H1 (cell line): Measurements from ENCODE around the gene ZBTB7A. TPM values are rescaled to one million over a fixed set of nuclear protein-coding genes. Genes with fewer than 3 reads are reported as not detected.
A peak's percentile ranks its signal among the peaks of the same experiment; 100 is the strongest.

Experiments
- CTCF ChIA-PET: fragments of 300-600 bp; sonication (Branson Sonifier 250); formaldehyde crosslinking; loops from one replicate; lab custom pipeline; 2021; ENCODE audit not compliant: partially characterized antibody; lab: Charles Lee
- POLR2A ChIA-PET: fragments of 300-600 bp; sonication (Branson Sonifier 250); formaldehyde crosslinking; loops from one replicate; lab custom pipeline; 2021; ENCODE audit warnings: inconsistent platforms; ENCODE audit not compliant: partially characterized antibody; lab: Charles Lee
- DNase-seq, 2 experiments: peaks; one replicate each; pipeline versions ENCODE4 v3.0.0 to v3.0.0-alpha.2; 2010 to 2022; ENCODE audit warnings: low spot score in 2 of 2, low read depth in 1 of 2, mixed read lengths in 1 of 2
- FAIRE-seq: peaks from 2 replicates; lab custom pipeline; 2011; peaks lifted over from hg19 to GRCh38; lab: Jason Lieb, UNC
- H2AFZ ChIP-seq: 2 replicates; pipeline ENCODE4 v1.8.1; 2012; ENCODE audit warnings: low read length, inconsistent platforms
- H2AK5ac ChIP-seq: 2 replicates; pipeline ENCODE4 v1.6.1; 2013; ENCODE audit warnings: low read depth, low read length
- H2BK120ac ChIP-seq: replicated peaks from 2 replicates; pipeline ENCODE3; 2013; ENCODE audit warnings: low read depth, low read length, inconsistent platforms
- H2BK12ac ChIP-seq: 2 replicates; pipeline ENCODE4 v1.6.1; 2013; ENCODE audit warnings: low read depth, low read length
- H2BK15ac ChIP-seq: 2 replicates; pipeline ENCODE4 v1.6.1; 2013; ENCODE audit warnings: low read length
- H2BK20ac ChIP-seq: 2 replicates; pipeline ENCODE4 v1.6.1; 2013; ENCODE audit warnings: low read length
- H2BK5ac ChIP-seq: 2 replicates; pipeline ENCODE4 v1.6.1; 2013; ENCODE audit warnings: low read depth, low read length
- H3K14ac ChIP-seq: 2 replicates; pipeline ENCODE4 v1.6.1; 2013; ENCODE audit warnings: inconsistent platforms; ENCODE audit not compliant: insufficient read length
- H3K18ac ChIP-seq: 2 replicates; pipeline ENCODE4 v1.6.1; 2013; ENCODE audit warnings: low read length; ENCODE audit errors: extremely low read depth
- H3K23ac ChIP-seq: 2 replicates; pipeline ENCODE4 v1.6.1; 2013; ENCODE audit warnings: inconsistent platforms; ENCODE audit not compliant: insufficient read length
- H3K23me2 ChIP-seq: 2 replicates; pipeline ENCODE4 v1.6.1; 2013; ENCODE audit warnings: low read depth, low read length
- H3K27ac ChIP-seq: 2 replicates; pipeline ENCODE4 v1.6.1; 2011; ENCODE audit warnings: low read depth, low read length, inconsistent platforms
- H3K27me3 ChIP-seq, 4 experiments: replicated peaks in 1 of 4; 1 replicate in 1 of 4; 2 replicates in 3 of 4; pipeline versions ENCODE4 v1.6.1 to v1.8.1; 2011 to 2013; ENCODE audit warnings: low read length in 3 of 4, mild to moderate bottlenecking in 3 of 4, inconsistent platforms in 2 of 4, mixed read lengths in 2 of 4, moderate library complexity in 1 of 4; ENCODE audit not compliant: control insufficient read depth in 3 of 4, insufficient read depth in 3 of 4; ENCODE audit errors: extremely low read depth in 1 of 4
- H3K36me3 ChIP-seq, 4 experiments: 2 replicates each; pipeline versions ENCODE4 v1.6.1 to v1.8.1; 2011 to 2013; ENCODE audit warnings: mild to moderate bottlenecking in 4 of 4, low read length in 3 of 4, moderate library complexity in 2 of 4, control low read depth in 1 of 4, inconsistent platforms in 1 of 4; ENCODE audit not compliant: insufficient read depth in 4 of 4, control insufficient read depth in 2 of 4
- H3K4ac ChIP-seq: replicated peaks from 2 replicates; pipeline ENCODE3; 2013; ENCODE audit warnings: low read length, low read depth, mixed read lengths, inconsistent platforms; ENCODE audit not compliant: insufficient read length
- H3K4me1 ChIP-seq, 4 experiments: replicated peaks in 1 of 4; 1 replicate in 1 of 4; 2 replicates in 3 of 4; pipeline versions ENCODE4 v1.6.1 to v1.8.1; 2011 to 2013; ENCODE audit warnings: low read length in 3 of 4, inconsistent platforms in 2 of 4, mixed read lengths in 1 of 4; ENCODE audit not compliant: insufficient read depth in 4 of 4, control insufficient read depth in 3 of 4
- H3K4me2 ChIP-seq, 2 experiments: 2 replicates each; pipeline versions ENCODE4 v1.6.1 to v1.8.1; 2011 to 2013; ENCODE audit warnings: low read depth in 2 of 2, low read length in 2 of 2, control low read depth in 1 of 2, inconsistent platforms in 1 of 2, mild to moderate bottlenecking in 1 of 2; ENCODE audit not compliant: insufficient read depth in 1 of 2
- H3K4me3 ChIP-seq, 4 experiments: fragments of 200-600, 300-600 bp in 1 of 4; sonication (generic), shearing (Covaris generic), sonication (Bioruptor Twin) in 1 of 4; 2 replicates each; pipeline versions ENCODE4 v1.5.1 to v1.8.1; 2011 to 2016; ENCODE audit warnings: low read length in 4 of 4, low read depth in 3 of 4, control low read depth in 2 of 4, inconsistent platforms in 2 of 4, mild to moderate bottlenecking in 2 of 4, mixed read lengths in 1 of 4, moderate library complexity in 1 of 4; ENCODE audit not compliant: insufficient read depth in 2 of 4; ENCODE audit errors: extremely low read depth in 1 of 4
- H3K56ac ChIP-seq: replicated peaks from 2 replicates; pipeline ENCODE3; 2013; ENCODE audit warnings: low read depth, mild to moderate bottlenecking, mixed read lengths, low read length, inconsistent platforms; ENCODE audit not compliant: insufficient read length
- H3K79me1 ChIP-seq: 2 replicates; pipeline ENCODE4 v1.6.1; 2013; ENCODE audit warnings: low read depth, low read length, control low read depth
- H3K79me2 ChIP-seq, 2 experiments: 2 replicates each; pipeline versions ENCODE4 v1.6.1 to v1.8.1; 2012 to 2013; ENCODE audit warnings: low read length in 2 of 2, mild to moderate bottlenecking in 2 of 2, inconsistent platforms in 1 of 2; ENCODE audit not compliant: insufficient read depth in 2 of 2, control insufficient read depth in 1 of 2
- H3K9ac ChIP-seq, 4 experiments: replicated peaks in 1 of 4; 1 replicate in 1 of 4; 2 replicates in 3 of 4; pipeline versions ENCODE4 v1.6.1 to v1.8.1; 2011 to 2013; ENCODE audit warnings: low read depth in 3 of 4, low read length in 3 of 4, control low read depth in 2 of 4, mild to moderate bottlenecking in 2 of 4, moderate library complexity in 2 of 4, inconsistent platforms in 1 of 4; ENCODE audit errors: extremely low read depth in 1 of 4
- H3K9me3 ChIP-seq, 2 experiments: 2 replicates each; pipeline versions ENCODE4 v1.6.1 to v1.8.1; 2012 to 2013; ENCODE audit warnings: mild to moderate bottlenecking in 2 of 2, moderate library complexity in 2 of 2, control low read depth in 1 of 2, inconsistent platforms in 1 of 2, low read depth in 1 of 2, low read length in 1 of 2, mixed read lengths in 1 of 2; ENCODE audit not compliant: insufficient read depth in 2 of 2
- H4K20me1 ChIP-seq, 2 experiments: replicated peaks in 1 of 2; 2 replicates each; pipeline versions ENCODE3 to v1.8.1; 2011 to 2013; ENCODE audit warnings: inconsistent platforms in 2 of 2, low read length in 2 of 2, mild to moderate bottlenecking in 1 of 2; ENCODE audit not compliant: insufficient read depth in 2 of 2, control insufficient read depth in 1 of 2
- H4K5ac ChIP-seq: 2 replicates; pipeline ENCODE4 v1.6.1; 2013; ENCODE audit warnings: low read length, low read depth, mixed read lengths, inconsistent platforms; ENCODE audit not compliant: insufficient read length
- H4K8ac ChIP-seq: 2 replicates; pipeline ENCODE4 v1.8.0; 2013; ENCODE audit warnings: mild to moderate bottlenecking, moderate library complexity, low read length, inconsistent platforms; ENCODE audit not compliant: insufficient read depth; ENCODE audit errors: extremely low read depth
- H4K91ac ChIP-seq: replicated peaks from 2 replicates; pipeline ENCODE3; 2013; ENCODE audit warnings: low read length, mixed read lengths, inconsistent platforms; ENCODE audit not compliant: insufficient read length
- ATF3 ChIP-seq: IDR thresholded peaks from 2 replicates; pipeline ENCODE4 v1.6.1; 2011; ENCODE audit warnings: low read depth, mild to moderate bottlenecking, low read length; ENCODE audit not compliant: insufficient read depth
- KDM4A ChIP-seq: IDR thresholded peaks from one replicate; pipeline ENCODE4 v1.7.1; 2012; ENCODE audit warnings: low read depth, mild to moderate bottlenecking, moderate library complexity, low read length, inconsistent platforms; ENCODE audit not compliant: severe bottlenecking
- KDM5A ChIP-seq: fragments of 200-600 bp; IDR thresholded peaks from 2 replicates; pipeline ENCODE4 v1.7.1; 2012; ENCODE audit warnings: mild to moderate bottlenecking, low read length, inconsistent platforms, mixed read lengths
- SP1 ChIP-seq: IDR thresholded peaks from 2 replicates; pipeline ENCODE4 v1.6.1; 2011; ENCODE audit warnings: low read depth, low read length
- ZNF274 ChIP-seq: IDR thresholded peaks from 2 replicates; pipeline ENCODE4 v1.7.0; 2012; ENCODE audit warnings: low read length, borderline replicate concordance; ENCODE audit errors: extremely low read depth
- WGBS, 2 experiments: shearing (Covaris generic) in 1 of 2; methylation state at CpG; one replicate each; pipeline versions ENCODE4 v1.1.6 to v1.1.7; 2013 to 2015; ENCODE audit warnings: low lambda C conversion rate in 2 of 2, mixed read lengths in 2 of 2, inconsistent platforms in 1 of 2, low coverage in 1 of 2, missing lambda C conversion rate in 1 of 2; ENCODE audit not compliant: insufficient replicate concordance in 2 of 2, insufficient coverage in 1 of 2, insufficient read length in 1 of 2; ENCODE audit errors: extremely low coverage in 1 of 2, missing lambda C conversion rate in 1 of 2; 5-methylcytosine and 5-hydroxymethylcytosine counted together
- polyA plus RNA-seq, 7 experiments: library from polyadenylated mRNA; depleted of rRNA in 3 of 7; stranded (reverse) in 5 of 7; unstranded in 2 of 7; fragments of >200 nt in 5 of 7; fragments of 200-250 nt in 2 of 7; gene quantifications; 1 replicate in 5 of 7; 2 replicates in 1 of 7; 4 replicates in 1 of 7; pipeline versions ENCODE4 v1.2.1 to v1.2.3, GENCODE V29; 2011 to 2013; ENCODE audit warnings: missing spikeins in 2 of 7, mixed read lengths in 2 of 7
- total RNA-seq: library from RNA; stranded (reverse); fragmentation: NEBNext Ultra II Directional; extraction: Animal tissue kit (Norgen Biotek cat#: 25700); gene quantifications from 2 replicates; pipeline ENCODE4 v1.2.1, GENCODE V29; 2021

Gene ZBTB7A
- total and polyA plus RNA-seq, 2 of the 8 experiments (the other 6 are each of a cell fraction or from before 2014, with no cell fraction given): 5.6 to 17.8 TPM

- H2BK15ac ChIP-seq: no peak overlapping the region
- POLR2A ChIA-PET: interaction anchor here (0.7 to 2.0 kb wide), 4 partner anchors 9 to 45 kb away, joined by 3 to 7 read pairs (median 4); partner anchors contain the start of gene EEF2
- H2AK5ac ChIP-seq: no peak overlapping the region
- no peak overlapping the region for H3K9ac ChIP-seq
- H4K8ac ChIP-seq: peak overlapping the region; percentile 51; the same call in 1 of the 2 replicates
- no peak overlapping the region for H3K4ac ChIP-seq
- no peak for FAIRE-seq
- H3K23me2 ChIP-seq: no peaks in the 10 kb centered on the region
- 92% methylated on average over 22 of the region's 22 CpGs; no CpG with 5 or more reads in 1 of the 2 experiments for WGBS, 2 experiments
- H3K79me1 ChIP-seq: peaks cover 22% of the 10 kb centered on the region
- no peak overlapping the region for H3K18ac ChIP-seq
- no peak overlapping the region for H3K23ac ChIP-seq
- no peak overlapping the region for H4K91ac ChIP-seq
- peaks cover 19 to 31% of the 10 kb centered on the region in 2 experiments for H4K20me1 ChIP-seq
- H2BK20ac ChIP-seq: no peak overlapping the region
- H3K56ac ChIP-seq: no peak overlapping the region
- H3K79me2 ChIP-seq: peaks cover 4 to 58% of the 10 kb centered on the region in 2 experiments; a peak in 3 of 4 replicates
- no peak overlapping the region for H3K4me3 ChIP-seq
- DNase-seq: no peak
- no peak overlapping the region for H2BK12ac ChIP-seq
- no peak overlapping the region for H2BK5ac ChIP-seq
- H3K4me2 ChIP-seq: no peak overlapping the region
- H3K27ac ChIP-seq: no peak overlapping the region
- H3K9me3 ChIP-seq: no peaks in the 10 kb centered on the region
- no peak overlapping the region for H2BK120ac ChIP-seq
- H3K27me3 ChIP-seq: no peaks in the 10 kb centered on the region
- CTCF ChIA-PET: no interaction called here
- H2AFZ ChIP-seq: no peak overlapping the region
- no peak overlapping the region for H3K14ac ChIP-seq
- no peak overlapping the region for H4K5ac ChIP-seq
- peaks cover 0 to 20% (median 5%) of the 10 kb centered on the region in 4 experiments; a peak in 5 of 8 replicates for H3K36me3 ChIP-seq
- H3K4me1 ChIP-seq: peaks cover 0 to 3% (median 0%) of the 10 kb centered on the region in 4 experiments; a peak in 4 of 7 replicates
- TF ChIP-seq KDM5A (no peak), ZNF274 (no peak), ATF3 (no peak), KDM4A (no peak), SP1 (no peak)
Measured at GRCh38 chr19:4018140-4018613, 48.5 kb downstream of the ZBTB7A start.
